Measurements from ENCODE around the gene SEMA4B.

DNA sequence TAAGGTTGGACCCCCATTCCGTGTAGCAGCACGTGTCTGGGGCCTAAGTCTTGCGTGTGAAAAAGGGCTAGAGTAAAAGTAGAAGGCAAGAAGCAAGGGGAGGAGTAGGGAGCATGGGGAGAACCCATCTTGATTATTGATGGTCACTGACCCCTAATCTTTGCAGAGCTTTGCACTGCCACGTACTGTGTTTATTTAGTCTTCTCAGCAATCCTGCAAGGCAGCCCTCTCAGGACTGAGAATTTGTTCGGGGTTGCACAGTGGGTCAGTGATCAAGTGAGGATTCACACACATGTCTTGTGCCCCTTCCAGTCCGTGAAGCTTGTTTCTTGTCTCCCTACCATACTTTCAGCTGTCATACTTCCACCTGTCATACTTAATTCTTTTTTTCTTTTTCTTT is 7.2 kb downstream of the SEMA4B start:
- no peak for TF ChIP-seq EZH2phosphoT487 (IDR thresholded peaks at IDR 0.05; ENCODE audit: insufficient read depth, low read depth)
- TF ChIP-seq EZH2 (IDR thresholded peaks at IDR 0.05; ENCODE audit: insufficient read depth, poor library complexity, severe bottlenecking) = no peak

Data from GM23248 (cell line).